AG10803 (cell line): ENCODE measurements around the gene SLC23A2.
"Not testable (repeated sequence)": the region's sequence is repeated elsewhere in the genome, so short reads cannot be mapped to it uniquely, and the experiment has no call there.

Source experiments
- DNase-seq: peaks from one replicate; pipeline ENCODE4 v3.0.0; 2010; ENCODE audit warnings: low read depth
- H3K4me3 ChIP-seq: 2 replicates; pipeline ENCODE4 v1.5.1; 2011; ENCODE audit warnings: mild to moderate bottlenecking, low read length, control low read depth
- TF ChIP-seq, protein P1 (sequence below): conservative IDR thresholded peaks from 2 replicates; pipeline ENCODE4 v1.5.1; 2011; ENCODE audit warnings: mild to moderate bottlenecking, low read length, control low read depth, inconsistent platforms

SLC23A2 gene

DNA sequence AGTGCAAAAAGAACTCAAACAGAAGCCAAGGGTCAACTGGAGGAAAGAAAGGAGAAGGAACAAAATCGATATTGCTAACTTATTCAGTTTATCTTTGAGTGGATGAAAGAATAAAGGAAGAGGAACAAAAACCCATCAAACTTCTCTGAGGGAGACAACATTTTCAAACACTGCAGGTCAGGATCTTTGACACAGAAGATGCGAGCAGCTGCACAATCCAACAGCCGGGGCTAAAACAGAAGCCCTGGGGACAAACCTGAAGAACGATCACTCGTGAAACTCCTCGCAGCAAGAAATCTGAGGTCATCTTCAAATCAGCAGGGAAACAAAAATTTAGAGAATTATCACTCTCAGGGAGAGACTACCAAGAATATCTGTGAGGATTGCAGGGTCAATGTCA is 14.2 kb downstream of the SLC23A2 start:
- H3K4me3 ChIP-seq = no peak overlapping the region
- TF ChIP-seq, protein P1, sequence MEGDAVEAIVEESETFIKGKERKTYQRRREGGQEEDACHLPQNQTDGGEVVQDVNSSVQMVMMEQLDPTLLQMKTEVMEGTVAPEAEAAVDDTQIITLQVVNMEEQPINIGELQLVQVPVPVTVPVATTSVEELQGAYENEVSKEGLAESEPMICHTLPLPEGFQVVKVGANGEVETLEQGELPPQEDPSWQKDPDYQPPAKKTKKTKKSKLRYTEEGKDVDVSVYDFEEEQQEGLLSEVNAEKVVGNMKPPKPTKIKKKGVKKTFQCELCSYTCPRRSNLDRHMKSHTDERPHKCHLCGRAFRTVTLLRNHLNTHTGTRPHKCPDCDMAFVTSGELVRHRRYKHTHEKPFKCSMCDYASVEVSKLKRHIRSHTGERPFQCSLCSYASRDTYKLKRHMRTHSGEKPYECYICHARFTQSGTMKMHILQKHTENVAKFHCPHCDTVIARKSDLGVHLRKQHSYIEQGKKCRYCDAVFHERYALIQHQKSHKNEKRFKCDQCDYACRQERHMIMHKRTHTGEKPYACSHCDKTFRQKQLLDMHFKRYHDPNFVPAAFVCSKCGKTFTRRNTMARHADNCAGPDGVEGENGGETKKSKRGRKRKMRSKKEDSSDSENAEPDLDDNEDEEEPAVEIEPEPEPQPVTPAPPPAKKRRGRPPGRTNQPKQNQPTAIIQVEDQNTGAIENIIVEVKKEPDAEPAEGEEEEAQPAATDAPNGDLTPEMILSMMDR = no peak
- no peak for DNase-seq

DNA sequence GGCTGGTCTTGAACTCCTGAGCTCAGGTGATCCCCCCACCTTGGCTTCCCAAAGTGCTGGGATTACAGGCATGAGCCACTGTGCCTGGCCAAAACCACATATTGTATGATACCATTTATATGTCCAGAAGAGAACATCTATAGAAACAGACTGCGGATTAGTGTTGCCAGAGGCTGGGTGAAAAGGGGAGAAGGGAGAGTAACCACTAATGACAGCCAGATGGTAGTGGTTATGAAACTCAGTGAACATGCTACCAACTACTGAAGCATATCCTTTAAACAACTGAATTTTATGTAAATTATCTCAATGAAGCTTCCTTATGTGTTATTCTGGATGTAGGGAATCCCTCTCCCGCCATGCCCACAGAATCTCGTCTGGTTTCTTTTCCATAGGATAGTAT is 15.7 kb downstream of the SLC23A2 start:
- no peak overlapping the region for H3K4me3 ChIP-seq
- TF ChIP-seq, protein P1 = no peak
- DNase-seq = peak; percentile 70

DNA sequence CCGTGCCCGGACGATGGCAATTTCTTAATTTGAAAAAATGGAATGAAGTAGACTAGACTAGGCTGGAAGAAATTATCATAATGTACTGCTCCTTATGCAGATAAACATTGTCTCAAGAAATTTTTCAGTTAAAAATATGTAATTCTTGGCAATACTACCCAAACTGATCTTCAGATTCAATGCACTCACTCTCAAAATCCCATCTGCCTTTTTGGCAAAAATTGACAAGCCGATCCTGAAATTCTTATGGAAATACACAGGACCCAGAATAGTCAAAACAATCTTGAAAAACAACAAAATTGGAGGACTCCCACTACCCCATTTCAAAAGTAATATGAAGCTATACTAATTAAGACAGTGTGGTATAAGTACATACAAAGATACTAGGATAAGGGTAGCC is 19.0 kb downstream of the SLC23A2 start:
- no peak overlapping the region for H3K4me3 ChIP-seq
- TF ChIP-seq, protein P1 = no peak
- DNase-seq = no peak

DNA sequence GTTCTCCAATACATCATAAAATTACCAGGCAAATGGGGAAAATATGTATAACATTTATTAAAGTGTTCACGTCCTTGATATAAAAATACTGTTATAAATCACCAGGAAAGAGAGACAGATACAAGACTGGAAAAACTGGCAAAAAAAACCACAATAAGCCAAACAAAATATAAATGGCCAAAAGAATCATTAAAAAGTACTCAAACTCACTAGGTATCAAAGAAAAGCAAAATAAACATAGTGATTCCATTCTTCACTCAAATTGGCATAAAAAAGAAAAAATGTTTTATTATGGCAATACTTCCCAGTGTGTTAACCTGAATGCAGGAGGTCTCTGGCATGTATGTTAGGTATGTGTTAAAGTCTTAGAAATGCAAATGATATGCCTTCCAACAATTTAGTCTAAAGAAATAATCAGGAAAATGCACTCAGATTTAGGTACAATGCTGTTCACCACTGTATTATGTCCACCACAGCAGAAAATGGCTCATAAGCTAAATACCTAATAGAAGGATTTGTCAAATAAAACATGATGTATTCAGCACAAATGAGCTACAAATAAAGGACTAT is 21.4 kb downstream of the SLC23A2 start:
- DNase-seq = no peak

DNA sequence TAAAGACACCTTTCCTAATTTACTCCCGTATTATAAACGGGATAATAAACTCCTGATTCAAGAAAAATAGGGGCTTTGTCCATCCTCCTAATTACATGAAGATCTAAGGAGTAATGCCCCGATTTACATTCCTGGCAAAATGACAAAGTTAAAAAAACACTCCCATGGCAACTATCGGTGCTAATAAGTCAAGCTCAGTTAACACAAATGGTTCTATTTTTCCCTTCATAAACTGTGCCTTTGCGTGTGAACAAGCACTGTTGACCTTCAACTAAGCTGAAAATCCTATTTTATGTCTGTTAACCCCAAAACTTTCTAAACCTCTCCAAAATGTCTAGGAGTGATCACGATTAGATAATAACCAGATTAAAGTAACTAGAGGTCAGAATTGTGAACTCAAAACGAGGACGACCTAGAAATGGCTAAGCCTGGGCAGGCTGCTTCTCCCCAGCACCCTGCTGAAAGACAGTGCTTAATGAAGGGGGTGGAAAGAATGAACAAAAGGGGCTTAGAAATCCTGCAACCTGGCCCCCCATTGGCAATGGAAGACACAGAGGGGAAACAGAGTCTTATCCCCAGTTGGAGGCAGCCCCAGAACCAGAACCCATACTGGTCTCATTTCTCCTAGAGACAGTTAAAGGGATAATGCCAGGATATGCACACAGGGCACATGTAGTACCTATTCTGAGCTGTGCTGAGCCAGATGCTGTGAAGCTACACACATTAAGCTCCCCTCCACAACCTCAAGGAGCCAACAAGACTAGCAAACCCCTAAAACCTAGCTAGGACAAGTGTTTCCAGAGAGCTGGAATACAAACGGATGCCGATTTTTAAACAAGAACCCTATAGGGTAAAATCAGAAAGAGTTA is 23.0 kb downstream of the SLC23A2 start:
- H3K4me3 ChIP-seq = no peak overlapping the region
- no peak for DNase-seq
- TF ChIP-seq, protein P1 = no peak

More for the DNA sequence above, 21.4 kb downstream of the SLC23A2 start:
- no peak overlapping the region for H3K4me3 ChIP-seq
- TF ChIP-seq, protein P1 = no peak

DNA sequence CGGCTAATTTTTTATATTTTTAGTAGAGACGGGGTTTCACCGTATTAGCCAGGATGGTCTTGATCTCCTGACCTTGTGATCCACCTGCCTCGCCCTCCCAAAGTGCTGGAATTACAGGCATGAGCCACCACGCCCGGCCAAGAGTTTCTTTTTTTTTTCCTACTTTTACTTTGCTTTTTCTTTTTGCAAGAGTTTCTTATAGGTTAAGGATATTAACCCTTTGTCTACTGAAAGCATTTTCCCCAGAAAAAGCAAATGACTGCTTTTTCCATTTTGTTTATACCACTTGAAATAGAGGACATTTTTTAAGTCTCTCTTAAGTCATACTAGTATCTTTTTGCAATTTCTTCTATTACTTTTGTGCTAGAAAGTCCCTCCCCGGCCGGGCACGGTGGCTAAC is 25.3 kb downstream of the SLC23A2 start:
- DNase-seq, H3K4me3 ChIP-seq: not testable (repeated sequence)

DNA sequence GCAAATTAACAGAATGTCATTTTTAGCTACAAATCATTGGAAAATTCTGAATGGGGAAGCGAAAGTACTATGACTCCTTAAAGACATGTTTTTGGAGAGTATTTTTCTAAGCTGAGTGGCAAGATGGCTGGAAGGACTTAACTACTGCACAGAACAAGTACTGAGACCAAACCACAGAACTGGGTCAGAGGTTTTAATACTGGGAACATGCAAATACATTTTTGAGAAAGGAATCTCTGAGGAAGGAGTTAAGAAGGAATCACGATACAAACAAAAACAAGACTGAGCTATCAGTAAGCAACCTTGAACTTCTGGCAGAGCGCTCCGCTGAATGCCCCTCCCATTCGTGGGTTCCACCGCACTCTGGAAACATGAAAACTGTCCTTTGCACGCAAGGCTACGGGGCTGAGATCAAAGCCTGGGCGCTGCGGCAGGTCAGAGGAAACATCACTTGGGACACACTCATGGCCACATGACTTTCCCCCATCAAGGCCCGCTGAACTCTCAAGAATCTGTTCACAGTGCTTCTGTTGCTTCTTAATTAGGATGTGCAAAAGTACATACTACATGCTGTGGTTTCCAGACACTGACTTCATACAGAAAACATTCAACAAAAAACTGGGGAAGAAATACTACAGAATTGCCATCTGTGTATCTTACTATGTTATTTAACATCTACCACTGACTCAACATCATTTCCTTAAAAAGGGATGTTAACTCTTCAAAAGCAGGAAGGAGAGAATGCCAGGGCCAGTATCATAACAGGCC is 27.8 kb downstream of the SLC23A2 start:
- peak; percentile 87 for DNase-seq
- H3K4me3 ChIP-seq = peak overlapping the region; percentile 49
- TF ChIP-seq, protein P1 = no peak
